ENCODE data around the gene KIAA1958.

Gene KIAA1958

DNA sequence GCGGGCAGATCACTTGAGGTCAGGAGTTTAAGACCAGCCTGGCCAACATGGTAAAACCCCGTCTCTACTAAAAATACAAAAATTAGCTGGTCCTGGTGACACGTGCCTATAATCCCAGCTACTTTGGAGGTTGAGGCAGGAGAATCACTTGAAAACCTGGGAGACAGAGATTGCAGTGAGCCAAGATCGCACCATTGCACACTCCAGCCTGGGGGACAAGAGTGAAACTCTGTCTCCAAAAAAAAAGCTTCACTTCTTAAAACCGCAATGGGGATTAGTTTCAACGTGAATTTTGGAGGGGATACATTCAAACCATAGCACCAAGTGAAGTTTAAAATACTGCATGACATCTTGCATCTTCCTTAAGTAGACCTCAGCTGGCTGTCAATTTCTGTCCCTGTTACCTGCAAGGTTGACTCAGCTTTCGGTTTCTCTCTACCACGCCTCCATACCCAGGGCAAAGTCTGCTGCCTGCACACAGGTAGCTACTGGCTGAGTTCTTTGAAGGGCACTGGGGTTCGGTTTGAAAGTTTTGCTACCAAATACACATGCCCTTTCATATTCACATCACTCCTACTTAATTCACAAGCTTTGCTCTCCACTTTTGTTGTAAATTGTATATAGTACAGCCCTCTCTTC is 69.3 kb downstream of the KIAA1958 start:
- TF ChIP-seq, protein P1, sequence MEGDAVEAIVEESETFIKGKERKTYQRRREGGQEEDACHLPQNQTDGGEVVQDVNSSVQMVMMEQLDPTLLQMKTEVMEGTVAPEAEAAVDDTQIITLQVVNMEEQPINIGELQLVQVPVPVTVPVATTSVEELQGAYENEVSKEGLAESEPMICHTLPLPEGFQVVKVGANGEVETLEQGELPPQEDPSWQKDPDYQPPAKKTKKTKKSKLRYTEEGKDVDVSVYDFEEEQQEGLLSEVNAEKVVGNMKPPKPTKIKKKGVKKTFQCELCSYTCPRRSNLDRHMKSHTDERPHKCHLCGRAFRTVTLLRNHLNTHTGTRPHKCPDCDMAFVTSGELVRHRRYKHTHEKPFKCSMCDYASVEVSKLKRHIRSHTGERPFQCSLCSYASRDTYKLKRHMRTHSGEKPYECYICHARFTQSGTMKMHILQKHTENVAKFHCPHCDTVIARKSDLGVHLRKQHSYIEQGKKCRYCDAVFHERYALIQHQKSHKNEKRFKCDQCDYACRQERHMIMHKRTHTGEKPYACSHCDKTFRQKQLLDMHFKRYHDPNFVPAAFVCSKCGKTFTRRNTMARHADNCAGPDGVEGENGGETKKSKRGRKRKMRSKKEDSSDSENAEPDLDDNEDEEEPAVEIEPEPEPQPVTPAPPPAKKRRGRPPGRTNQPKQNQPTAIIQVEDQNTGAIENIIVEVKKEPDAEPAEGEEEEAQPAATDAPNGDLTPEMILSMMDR (IDR thresholded peaks at IDR 0.05; ENCODE audit: low read depth, low read length, missing control alignments) = no peak
- DNase-seq (ENCODE audit: extremely low read depth, low read depth) = no peak
- H3K4me3 ChIP-seq (replicated peaks; ENCODE audit: low read depth, low read length) = no peak overlapping the region

DNA sequence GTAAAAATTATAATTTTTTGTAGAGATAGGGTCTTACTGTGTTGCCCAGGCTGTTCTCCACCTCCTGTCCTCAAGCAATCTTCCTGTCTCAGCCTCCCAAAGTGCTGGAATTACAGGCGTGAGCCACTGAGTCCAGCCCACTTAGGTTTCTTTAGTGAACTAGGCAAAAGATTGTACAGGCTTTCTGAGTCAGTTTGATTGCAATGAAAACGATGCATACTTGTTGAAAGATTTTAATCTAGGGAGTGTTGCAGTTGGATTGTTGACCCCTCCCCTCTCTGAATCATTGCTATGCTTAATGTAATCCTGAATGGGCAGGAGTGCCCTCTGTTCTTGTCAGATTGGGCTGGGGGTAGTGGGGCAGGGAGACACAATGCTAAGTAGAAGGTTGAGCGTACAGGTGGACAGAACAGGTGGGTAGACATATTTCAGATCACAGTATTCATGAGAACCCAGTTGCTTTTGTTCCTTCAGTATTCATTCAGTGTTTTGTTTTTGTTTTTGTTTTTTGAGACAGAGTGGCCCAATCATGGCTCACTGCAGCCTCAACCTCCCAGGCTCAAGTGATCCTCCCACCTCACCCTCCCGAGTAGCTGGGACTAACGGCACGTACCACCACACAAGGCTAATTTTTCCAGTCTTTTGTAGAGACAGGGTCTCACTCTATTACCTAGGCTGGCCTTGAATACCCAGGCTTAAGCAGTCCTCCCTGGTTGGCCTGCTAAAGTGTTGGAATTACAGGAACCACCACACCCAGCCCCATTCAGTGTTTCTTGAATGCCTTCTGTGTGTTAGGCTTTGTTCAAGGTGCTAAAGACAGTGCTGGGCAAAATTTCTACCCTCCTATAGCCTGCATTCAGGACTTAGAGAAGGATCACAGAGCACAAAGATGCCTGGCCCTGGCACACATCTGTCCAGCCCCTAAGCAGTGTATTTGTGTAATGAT is 70.1 kb downstream of the KIAA1958 start:
- no peak for DNase-seq (ENCODE audit: extremely low read depth, low read depth)
- TF ChIP-seq, protein P1 (IDR thresholded peaks at IDR 0.05; ENCODE audit: low read depth, low read length, missing control alignments) = no peak
- no peak overlapping the region for H3K4me3 ChIP-seq (replicated peaks; ENCODE audit: low read depth, low read length)

DNA sequence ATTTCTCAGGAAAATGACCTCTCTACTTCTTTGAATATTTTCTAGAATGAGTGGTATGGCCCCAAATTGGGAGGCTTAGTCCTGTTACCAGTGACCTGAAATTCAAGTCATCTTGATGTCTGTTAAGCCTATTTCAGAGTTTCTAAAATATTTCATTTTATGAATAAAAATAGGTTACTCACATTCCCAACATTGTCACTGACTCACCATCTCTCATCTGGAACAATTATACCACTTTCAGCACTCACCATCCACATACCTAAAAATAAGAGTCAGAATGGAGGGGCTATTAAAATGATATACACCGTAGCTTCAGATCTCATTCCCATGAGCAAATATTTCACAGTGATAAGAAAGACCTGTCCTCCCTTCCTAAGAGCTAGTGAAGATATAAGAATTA is 71.8 kb downstream of the KIAA1958 start:
- H3K4me3 ChIP-seq (replicated peaks; ENCODE audit: low read depth, low read length) = no peak overlapping the region
- no peak for DNase-seq (ENCODE audit: extremely low read depth, low read depth)
- TF ChIP-seq, protein P1 (IDR thresholded peaks at IDR 0.05; ENCODE audit: low read depth, low read length, missing control alignments) = no peak

DNA sequence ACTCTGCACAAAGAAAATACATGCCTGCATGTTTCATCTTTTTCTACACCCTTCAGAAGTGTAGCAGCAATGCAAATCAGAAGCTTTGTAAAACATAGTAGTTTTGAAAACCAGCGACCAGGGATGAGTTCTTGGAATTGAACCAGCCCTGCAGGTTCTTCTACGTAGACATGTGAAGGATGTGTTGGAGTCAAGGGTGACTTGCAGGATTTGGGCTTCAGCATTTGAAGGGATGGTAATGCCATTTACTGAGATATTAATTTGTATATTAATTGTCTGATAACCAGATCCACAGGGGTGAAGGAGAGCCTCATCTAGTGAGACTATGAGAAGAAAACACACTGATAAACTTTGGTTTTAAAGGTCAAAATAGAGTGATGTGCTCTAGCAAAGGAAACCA is 72.4 kb downstream of the KIAA1958 start:
- DNase-seq (ENCODE audit: extremely low read depth, low read depth) = no peak
- TF ChIP-seq, protein P1 (IDR thresholded peaks at IDR 0.05; ENCODE audit: low read depth, low read length, missing control alignments) = no peak

DNA sequence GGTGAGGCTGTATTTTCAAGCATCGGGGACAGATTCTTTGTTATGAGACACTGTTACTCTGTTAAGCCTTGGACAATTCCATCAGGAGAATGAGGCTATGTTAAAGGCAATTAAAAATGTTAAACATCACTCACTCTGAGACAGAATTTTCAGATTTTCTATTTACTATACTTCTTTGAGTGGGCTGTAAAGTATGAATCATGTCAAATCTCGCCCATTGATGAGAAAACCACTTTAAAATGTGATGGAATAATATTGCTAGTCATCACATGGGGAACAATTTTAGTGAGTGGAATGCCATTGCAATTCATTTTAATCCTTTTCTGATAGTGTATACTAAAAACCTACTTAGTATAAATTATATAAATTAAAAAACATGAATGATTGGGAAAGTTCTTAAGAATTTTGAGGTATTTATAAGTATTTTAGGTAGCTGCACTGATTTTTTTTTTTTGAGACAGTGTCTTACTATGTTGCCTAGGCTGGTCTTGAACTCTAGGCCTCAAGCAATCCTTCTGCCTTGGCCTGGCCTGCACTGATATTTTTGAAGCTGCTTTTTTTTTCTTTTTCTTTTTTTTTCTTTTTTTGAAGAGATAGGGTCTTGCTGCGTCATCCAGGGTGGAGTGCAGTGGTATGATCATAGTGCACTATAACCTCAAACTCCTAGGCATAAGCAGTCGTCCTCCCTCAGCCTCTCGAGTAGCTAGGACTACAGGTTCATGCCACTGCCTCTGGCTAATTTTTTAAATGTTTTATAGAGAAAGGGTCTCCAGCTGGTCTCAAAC is 73.2 kb downstream of the KIAA1958 start:
- no peak for DNase-seq (ENCODE audit: extremely low read depth, low read depth)
- H3K4me3 ChIP-seq (replicated peaks; ENCODE audit: low read depth, low read length) = no peak overlapping the region
- TF ChIP-seq, protein P1 (IDR thresholded peaks at IDR 0.05; ENCODE audit: low read depth, low read length, missing control alignments) = no peak

More for the DNA sequence above, 72.4 kb downstream of the KIAA1958 start:
- H3K4me3 ChIP-seq (replicated peaks; ENCODE audit: low read depth, low read length) = no peak overlapping the region

DNA sequence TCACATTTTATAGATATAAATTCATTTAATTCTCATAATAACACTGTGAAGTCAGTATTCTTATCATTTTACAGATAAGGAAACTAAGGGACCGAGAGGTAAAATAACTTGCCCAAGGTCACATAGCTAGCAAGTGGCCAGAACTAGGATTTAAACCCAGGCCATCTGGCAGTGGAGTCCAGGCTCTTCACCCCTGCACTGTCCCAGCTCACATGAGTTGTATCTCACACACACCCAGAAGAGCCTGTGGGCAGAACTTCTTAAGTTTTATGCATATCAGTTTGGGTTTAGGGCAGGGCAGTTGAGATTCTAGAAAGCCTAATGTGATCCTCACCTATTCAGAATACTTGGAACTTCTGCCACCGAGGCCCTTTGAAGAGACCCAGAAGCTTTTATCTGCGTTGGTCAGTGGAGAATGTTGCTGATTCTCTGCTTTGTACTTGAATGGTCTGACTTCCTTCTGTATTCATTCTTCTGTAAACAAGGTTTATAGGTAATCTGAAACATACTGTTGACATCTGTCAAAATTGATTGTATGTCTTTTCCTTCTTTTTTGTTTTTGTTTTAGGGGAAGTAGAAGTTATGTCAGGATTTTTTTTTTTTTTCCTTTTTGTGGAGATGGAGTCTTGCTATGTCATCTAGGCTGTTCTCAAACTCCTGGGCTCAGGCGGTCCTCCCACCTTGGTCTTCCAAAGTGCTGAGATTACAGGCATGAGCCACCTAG is 75.8 kb downstream of the KIAA1958 start:
- TF ChIP-seq, protein P1 (IDR thresholded peaks at IDR 0.05; ENCODE audit: low read depth, low read length, missing control alignments) = no peak
- DNase-seq (ENCODE audit: extremely low read depth, low read depth) = no peak
- no peak overlapping the region for H3K4me3 ChIP-seq (replicated peaks; ENCODE audit: low read depth, low read length)
